Keratinocyte (primary cell): ENCODE measurements around the gene GOLIM4. TPM values are rescaled to one million over a fixed set of nuclear protein-coding genes. Genes with fewer than 3 reads are reported as not detected.

Experiments
- DNase-seq: peaks from one replicate; pipeline ENCODE4 v3.0.0-alpha.2; 2011; ENCODE audit warnings: low read depth, missing footprints, low spot score
- FAIRE-seq: peaks from 2 replicates; lab custom pipeline; 2011; peaks lifted over from hg19 to GRCh38; lab: Jason Lieb, UNC
- H2AFZ ChIP-seq: 2 replicates; pipeline ENCODE4 v1.6.0; 2012; ENCODE audit warnings: low read length, control low read depth, inconsistent platforms; ENCODE audit not compliant: control insufficient read depth
- H3K27ac ChIP-seq: 2 replicates; pipeline ENCODE4 v1.5.1; 2011; ENCODE audit warnings: low read length; ENCODE audit not compliant: control insufficient read depth, insufficient read depth
- H3K27me3 ChIP-seq: 3 replicates; pipeline ENCODE4 v1.6.0; 2011; ENCODE audit warnings: low read length; ENCODE audit not compliant: control insufficient read depth, insufficient read depth; ENCODE audit errors: extremely low read depth
- H3K36me3 ChIP-seq, 2 experiments: 2 replicates in 1 of 2; 3 replicates in 1 of 2; pipeline ENCODE4 v1.5.1; 2011; ENCODE audit warnings: low read length in 2 of 2, mild to moderate bottlenecking in 1 of 2; ENCODE audit not compliant: control insufficient read depth in 2 of 2, insufficient read depth in 2 of 2; ENCODE audit errors: extremely low read depth in 1 of 2
- H3K4me1 ChIP-seq: 3 replicates; pipeline ENCODE4 v1.5.1; 2011; ENCODE audit warnings: low read length; ENCODE audit not compliant: control insufficient read depth, insufficient read depth; ENCODE audit errors: extremely low read depth
- H3K4me2 ChIP-seq: 3 replicates; pipeline ENCODE4 v1.6.0; 2011; ENCODE audit warnings: low read depth, low read length; ENCODE audit not compliant: control insufficient read depth, insufficient read depth; ENCODE audit errors: extremely low read depth
- H3K4me3 ChIP-seq, 3 experiments: fragments of 200-600 bp in 1 of 3; sonication (generic) in 1 of 3; 2 replicates in 2 of 3; 3 replicates in 1 of 3; pipeline ENCODE4 v1.5.1; 2011 to 2016; ENCODE audit warnings: low read length in 3 of 3, mild to moderate bottlenecking in 3 of 3, control low read depth in 2 of 3, inconsistent platforms in 1 of 3, low read depth in 1 of 3, mixed read lengths in 1 of 3, mixed run types in 1 of 3, moderate library complexity in 1 of 3; ENCODE audit not compliant: control insufficient read depth in 2 of 3, insufficient read depth in 2 of 3; ENCODE audit errors: extremely low read depth in 1 of 3
- H3K79me2 ChIP-seq: 2 replicates; pipeline ENCODE4 v1.6.0; 2012; ENCODE audit warnings: low read length; ENCODE audit not compliant: control insufficient read depth, insufficient read depth
- H3K9ac ChIP-seq: 3 replicates; pipeline ENCODE4 v1.6.0; 2011; ENCODE audit warnings: low read length; ENCODE audit not compliant: control insufficient read depth, insufficient read depth; ENCODE audit errors: extremely low read depth
- H3K9me1 ChIP-seq: 3 replicates; pipeline ENCODE4 v1.6.0; 2011; ENCODE audit warnings: low read length; ENCODE audit not compliant: control insufficient read depth, insufficient read depth; ENCODE audit errors: extremely low read depth
- H3K9me3 ChIP-seq: 2 replicates; pipeline ENCODE4 v1.5.1; 2012; ENCODE audit warnings: low read depth, low read length; ENCODE audit not compliant: control insufficient read depth
- H4K20me1 ChIP-seq: 3 replicates; pipeline ENCODE4 v1.6.0; 2011; ENCODE audit warnings: low read length; ENCODE audit not compliant: control insufficient read depth, insufficient read depth; ENCODE audit errors: extremely low read depth
- CTCF ChIP-seq, 3 experiments: IDR thresholded peaks in 1 of 3; conservative IDR thresholded peaks in 1 of 3; optimal IDR thresholded peaks in 1 of 3; 2 replicates in 2 of 3; 3 replicates in 1 of 3; pipeline versions ENCODE3 to v1.5.1; 2011; ENCODE audit warnings: low read length in 3 of 3, mild to moderate bottlenecking in 3 of 3, moderate library complexity in 2 of 3, control low read depth in 1 of 3, inconsistent platforms in 1 of 3; ENCODE audit not compliant: insufficient read depth in 2 of 3; ENCODE audit errors: extremely low read depth in 1 of 3
- EZH2 ChIP-seq: IDR thresholded peaks from one replicate; pipeline ENCODE4 v1.6.1; 2012; ENCODE audit warnings: inconsistent platforms, mild to moderate bottlenecking, low read length, moderate library complexity
- dilution Hi-C: fragments of 300-500 bp; cut with MboI; formaldehyde crosslinking; loops from one replicate; pipeline ENCODE4 v1.7.0; 2020; ENCODE audit warnings: low sequenced_read_pairs; ENCODE audit not compliant: extremely low pct_ligation_motif_present
- polyA plus RNA-seq, 5 experiments: library from polyadenylated mRNA; depleted of rRNA in 3 of 5; stranded (reverse) in 3 of 5; stranded (forward) in 1 of 5; unstranded in 1 of 5; fragments of >200 nt; gene quantifications; 1 replicate in 1 of 5; 2 replicates in 3 of 5; 3 replicates in 1 of 5; pipeline versions ENCODE4 v1.2.1 to v1.2.3, GENCODE V29; 2011 to 2012; ENCODE audit warnings: missing spikeins in 2 of 5, low read depth in 1 of 5, low replicate concordance in 1 of 5

Gene GOLIM4
- polyA plus RNA-seq, 1 donor (not counting 4 experiments of a cell fraction or from before 2014, with no cell fraction given): 13.4 TPM

GRCh38 chr3:168040607-168041208 is 55.0 kb downstream of the GOLIM4 start:
- Histone ChIP-seq H3K9me1 (no peaks in the 10 kb centered on the region), H3K9ac (no peak overlapping the region), H3K4me2 (no peak overlapping the region), H3K4me3 (no peak overlapping the region), H3K4me1 (no peaks in the 10 kb centered on the region), H4K20me1 (no peaks in the 10 kb centered on the region), H3K9me3 (no peaks in the 10 kb centered on the region), H2AFZ (no peak overlapping the region), H3K79me2 (no peaks in the 10 kb centered on the region), H3K27ac (no peak overlapping the region), H3K36me3 (peaks cover 0 to 1% of the 10 kb centered on the region in 2 experiments), H3K27me3 (no peaks in the 10 kb centered on the region)
- peak; percentile 65 for FAIRE-seq
- TF ChIP-seq CTCF (optimal IDR thresholded peaks at IDR 0.05 in 1 of 3, IDR thresholded peaks at IDR 0.05 in 1 of 3, conservative IDR thresholded peaks at IDR 0.05 in 1 of 3; ENCODE audit: extremely low read depth in 1 of 3, insufficient read depth in 2 of 3, low read length in 3 of 3) (peak; percentile 59 to 66 (median 61)), EZH2 (no peak)
- dilution Hi-C loops: no loop called here
- DNase-seq: no peak

DNA sequence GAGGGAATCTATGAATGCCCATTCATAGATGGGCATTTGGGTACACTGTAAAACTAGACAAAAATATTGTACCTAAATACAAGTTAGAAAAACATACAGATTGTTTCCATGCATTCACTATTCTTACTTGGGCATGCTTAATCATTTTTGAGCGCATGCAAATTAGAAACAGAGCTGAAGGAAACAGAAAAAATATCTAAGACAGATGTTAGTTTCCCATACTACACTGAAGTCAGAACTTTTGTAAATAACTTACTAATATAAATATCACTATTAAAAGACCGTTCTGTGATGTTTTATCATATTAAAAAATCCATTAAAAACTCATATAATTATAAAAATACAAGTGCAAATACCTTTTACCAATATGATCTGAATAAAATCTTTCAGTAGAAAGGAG is 58.7 kb downstream of the GOLIM4 start:
- Histone ChIP-seq H3K4me2 (no peak overlapping the region), H3K36me3 (peaks cover 0 to 4% of the 10 kb centered on the region in 2 experiments), H3K4me1 (no peaks in the 10 kb centered on the region), H3K9me1 (no peaks in the 10 kb centered on the region), H3K9ac (no peak overlapping the region), H3K4me3 (no peak overlapping the region), H3K27me3 (no peaks in the 10 kb centered on the region), H4K20me1 (no peaks in the 10 kb centered on the region), H3K27ac (no peak overlapping the region), H3K9me3 (no peaks in the 10 kb centered on the region), H3K79me2 (no peaks in the 10 kb centered on the region), H2AFZ (no peak overlapping the region)
- FAIRE-seq: no peak
- no peak for DNase-seq
- dilution Hi-C loops: no loop called here
- TF ChIP-seq EZH2 (no peak), CTCF (optimal IDR thresholded peaks at IDR 0.05 in 1 of 3, IDR thresholded peaks at IDR 0.05 in 1 of 3, conservative IDR thresholded peaks at IDR 0.05 in 1 of 3; ENCODE audit: extremely low read depth in 1 of 3, insufficient read depth in 2 of 3, low read length in 3 of 3) (no peak)
